Ureter (tissue), 1 donor: ENCODE results near the gene ARHGAP19. TPM values are rescaled to one million over a fixed set of nuclear protein-coding genes. Genes with fewer than 3 reads are reported as not detected.

Experiments
- DNase-seq: peaks from one replicate; pipeline ENCODE4 v3.0.0-alpha.2; 2020; ENCODE audit warnings: low spot score
- total RNA-seq: library from RNA; stranded (reverse); gene quantifications from one replicate; pipeline ENCODE4 v1.2.4, GENCODE V29; 2023
- donor health status: DM: yes; HTN: yes; CAD: no.

Gene ARHGAP19
- total RNA-seq = 8.3 TPM

GRCh38 chr10:97292097-97292861 is at the start of gene ARHGAP19:
Gene ARHGAP19 (minus strand): TSS chr10:97292637. CDS start chr10:97292627, 10 bp downstream.
- peak; percentile 97 for DNase-seq

- DNase-seq = no peak
These were observed 49.0 kb upstream of the ARHGAP19 start for GRCh38 chr10:97341416-97341815.

- DNase-seq = no peak
These were observed 45.6 kb upstream of the ARHGAP19 start for GRCh38 chr10:97338041-97338440.

- DNase-seq = peak; percentile 56
These were observed 44.8 kb upstream of the ARHGAP19 start for GRCh38 chr10:97336942-97337831.

GRCh38 chr10:97336446-97336845 is 44.0 kb upstream of the ARHGAP19 start:
- no peak for DNase-seq

GRCh38 chr10:97336006-97336405 is 43.6 kb upstream of the ARHGAP19 start:
- no peak for DNase-seq

- DNase-seq = no peak
These were observed 42.8 kb upstream of the ARHGAP19 start for GRCh38 chr10:97335188-97335619.

- DNase-seq = peak; percentile 91
These were observed 42.1 kb upstream of the ARHGAP19 start, which contains the start of gene FRAT2 for GRCh38 chr10:97334370-97335175. Gene FRAT2 (minus strand): TSS chr10:97334729. CDS start chr10:97334572, 157 bp downstream.

GRCh38 chr10:97333601-97334369 is 41.3 kb upstream of the ARHGAP19 start:
- peak; percentile 50 for DNase-seq

- DNase-seq = no peak
These were observed 40.8 kb upstream of the ARHGAP19 start for GRCh38 chr10:97333351-97333600.

- DNase-seq = peak; percentile 62
These were observed 40.3 kb upstream of the ARHGAP19 start for GRCh38 chr10:97332591-97333350.

- DNase-seq = no peak
These were observed 38.8 kb upstream of the ARHGAP19 start for GRCh38 chr10:97331153-97331703.

GRCh38 chr10:97329766-97330165 is 37.3 kb upstream of the ARHGAP19 start:
- DNase-seq = no peak

- no peak for DNase-seq
These were observed 36.4 kb upstream of the ARHGAP19 start for GRCh38 chr10:97328646-97329453.

- DNase-seq = no peak
These were observed 35.2 kb upstream of the ARHGAP19 start for GRCh38 chr10:97327348-97328294.

- no peak for DNase-seq
These were observed 33.3 kb upstream of the ARHGAP19 start for GRCh38 chr10:97325754-97326153.

- DNase-seq = no peak
These were observed 31.1 kb upstream of the ARHGAP19 start for GRCh38 chr10:97323501-97323900.

- DNase-seq = no peak
These were observed 29.4 kb upstream of the ARHGAP19 start for GRCh38 chr10:97321804-97322190.
